HG03064 (cell line): ENCODE results near the gene HS6ST3.
"Not testable (repeated sequence)": the region's sequence is repeated elsewhere in the genome, so short reads cannot be mapped to it uniquely, and the experiment has no call there.

Experiments used
- ATAC-seq: cut with Tn5 transposase; IDR thresholded peaks from one replicate; pipeline ENCODE4 v1.9.1; 2021; ENCODE audit warnings: low read depth; ENCODE audit not compliant: unreplicated experiment

The HS6ST3 gene

GRCh38 chr13:96524398-96525020 lies 434.6 kb downstream of the HS6ST3 start:
- ATAC-seq, result not testable (repeated sequence)

- no peak for ATAC-seq
Observed at GRCh38 chr13:96525715-96526114, 435.8 kb downstream of the HS6ST3 start.

GRCh38 chr13:96527497-96527896 lies 437.6 kb downstream of the HS6ST3 start:
- no peak for ATAC-seq

- ATAC-seq, result no peak
Observed at GRCh38 chr13:96532804-96533203, 442.9 kb downstream of the HS6ST3 start.

GRCh38 chr13:96533408-96533807 lies 443.5 kb downstream of the HS6ST3 start:
- ATAC-seq, result no peak

GRCh38 chr13:96539791-96540190 lies 449.9 kb downstream of the HS6ST3 start:
- no peak for ATAC-seq

GRCh38 chr13:96540670-96541069 lies 450.8 kb downstream of the HS6ST3 start:
- no peak for ATAC-seq

- ATAC-seq, result no peak
Observed at GRCh38 chr13:96542986-96543385, 453.1 kb downstream of the HS6ST3 start.

GRCh38 chr13:96544957-96545356 lies 455.1 kb downstream of the HS6ST3 start:
- ATAC-seq, result no peak

GRCh38 chr13:96546463-96546862 lies 456.6 kb downstream of the HS6ST3 start:
- ATAC-seq, result no peak

- ATAC-seq, result no peak
Observed at GRCh38 chr13:96551546-96551945, 461.6 kb downstream of the HS6ST3 start.

- ATAC-seq, result no peak
Observed at GRCh38 chr13:96552559-96552958, 462.7 kb downstream of the HS6ST3 start.

- ATAC-seq, result no peak
Observed at GRCh38 chr13:96553796-96554195, 463.9 kb downstream of the HS6ST3 start.

GRCh38 chr13:96573563-96573962 lies 483.7 kb downstream of the HS6ST3 start:
- no peak for ATAC-seq

- ATAC-seq, result no peak
Observed at GRCh38 chr13:96575423-96576320, 485.8 kb downstream of the HS6ST3 start.

- no peak for ATAC-seq
Observed at GRCh38 chr13:96581741-96582140, 491.8 kb downstream of the HS6ST3 start.

- no peak for ATAC-seq
Observed at GRCh38 chr13:96615252-96615651, 525.3 kb downstream of the HS6ST3 start.

GRCh38 chr13:96617528-96617927 lies 527.6 kb downstream of the HS6ST3 start:
- no peak for ATAC-seq

- ATAC-seq, result no peak
Observed at GRCh38 chr13:96621634-96622183, 531.8 kb downstream of the HS6ST3 start.

- no peak for ATAC-seq
Observed at GRCh38 chr13:96629331-96629730, 539.4 kb downstream of the HS6ST3 start.

GRCh38 chr13:96632536-96633320 lies 542.8 kb downstream of the HS6ST3 start:
- no peak for ATAC-seq
